Measurements from ENCODE around the gene LTBP1.
"Not testable (repeated sequence)": the region's sequence is repeated elsewhere in the genome, so short reads cannot be mapped to it uniquely, and the experiment has no call there.

The LTBP1 gene

DNA sequence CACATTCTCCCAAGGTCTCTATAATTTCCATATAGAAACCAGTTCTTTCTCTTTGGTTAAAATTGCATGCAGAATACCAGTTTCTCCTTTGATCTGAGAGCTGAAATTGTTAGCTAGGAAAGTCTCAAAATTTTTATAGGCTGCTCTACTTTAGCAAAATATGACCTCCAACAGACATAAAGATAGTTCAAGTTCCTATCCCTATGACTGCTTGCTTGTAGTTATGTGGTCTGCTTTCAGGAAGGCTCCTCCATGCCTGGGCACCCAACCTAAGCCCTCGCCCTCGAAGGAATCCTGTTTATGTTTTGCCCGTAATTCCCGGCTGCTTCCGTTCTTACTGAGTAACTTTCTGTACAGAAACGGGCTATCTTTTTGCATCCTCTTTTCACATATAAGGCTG is 28.0 kb upstream of the LTBP1 start:
- H3K4me1 ChIP-seq (ENCODE audit: insufficient read depth, low read length), result no peaks in the 10 kb centered on the region
- no peak overlapping the region for H3K4me3 ChIP-seq (ENCODE audit: low read depth in 1 of 2, low read length in 2 of 2)
- no peaks in the 10 kb centered on the region for H3K27me3 ChIP-seq (ENCODE audit: control insufficient read depth in 1 of 2, insufficient read depth in 2 of 2, low read length in 2 of 2)
- H3K27ac ChIP-seq (ENCODE audit: low read depth, low read length), result no peak overlapping the region
- no peaks in the 10 kb centered on the region for H3K36me3 ChIP-seq (ENCODE audit: insufficient read depth, low read length)
- no peak overlapping the region for H3K9ac ChIP-seq (ENCODE audit: low read length)
- no peaks in the 10 kb centered on the region for H3K9me3 ChIP-seq (ENCODE audit: low read length)

GRCh38 chr2:32919901-32920300 is 26.9 kb upstream of the LTBP1 start:
- not testable (repeated sequence) for H3K9me3 ChIP-seq (ENCODE audit: low read length); H3K36me3 ChIP-seq (ENCODE audit: insufficient read depth, low read length); H3K4me1 ChIP-seq (ENCODE audit: insufficient read depth, low read length); H3K27me3 ChIP-seq (ENCODE audit: control insufficient read depth in 1 of 2, insufficient read depth in 2 of 2, low read length in 2 of 2); H3K9ac ChIP-seq (ENCODE audit: low read length); H3K27ac ChIP-seq (ENCODE audit: low read depth, low read length); H3K4me3 ChIP-seq (ENCODE audit: low read depth in 1 of 2, low read length in 2 of 2)

DNA sequence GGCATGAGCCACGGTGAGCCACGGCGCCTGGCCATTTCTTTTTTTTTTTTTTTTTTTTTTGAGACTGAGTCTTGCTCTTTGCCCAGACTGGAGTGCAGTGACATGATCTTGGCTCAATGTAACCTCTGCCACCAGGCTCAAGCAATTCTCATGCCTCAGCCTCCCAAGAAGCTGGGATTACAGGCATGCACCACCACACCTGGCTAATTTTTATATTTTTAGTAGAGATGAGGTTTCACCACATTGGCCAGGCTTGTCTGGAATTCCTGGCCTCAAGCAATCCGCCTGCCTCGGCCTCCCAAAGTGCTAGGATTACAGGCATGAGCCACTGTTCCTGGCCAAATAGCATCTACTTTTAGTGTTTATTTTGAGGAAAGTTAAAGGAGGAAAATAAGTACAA is 25.3 kb upstream of the LTBP1 start:
- not testable (repeated sequence) for H3K27me3 ChIP-seq (ENCODE audit: control insufficient read depth in 1 of 2, insufficient read depth in 2 of 2, low read length in 2 of 2); H3K27ac ChIP-seq (ENCODE audit: low read depth, low read length); H3K9me3 ChIP-seq (ENCODE audit: low read length); H3K36me3 ChIP-seq (ENCODE audit: insufficient read depth, low read length); H3K4me1 ChIP-seq (ENCODE audit: insufficient read depth, low read length); H3K4me3 ChIP-seq (ENCODE audit: low read depth in 1 of 2, low read length in 2 of 2); H3K9ac ChIP-seq (ENCODE audit: low read length)

- no peaks in the 10 kb centered on the region for H3K27me3 ChIP-seq (ENCODE audit: control insufficient read depth in 1 of 2, insufficient read depth in 2 of 2, low read length in 2 of 2)
- no peak overlapping the region for H3K4me3 ChIP-seq (ENCODE audit: low read depth in 1 of 2, low read length in 2 of 2)
- no peak overlapping the region for H3K9ac ChIP-seq (ENCODE audit: low read length)
- no peaks in the 10 kb centered on the region for H3K4me1 ChIP-seq (ENCODE audit: insufficient read depth, low read length)
- H3K9me3 ChIP-seq (ENCODE audit: low read length), result no peaks in the 10 kb centered on the region
- no peak overlapping the region for H3K27ac ChIP-seq (ENCODE audit: low read depth, low read length)
- H3K36me3 ChIP-seq (ENCODE audit: insufficient read depth, low read length), result no peaks in the 10 kb centered on the region
Measured at GRCh38 chr2:32922501-32922900, 24.3 kb upstream of the LTBP1 start.

- Histone ChIP-seq H3K27me3 (ENCODE audit: control insufficient read depth in 1 of 2, insufficient read depth in 2 of 2, low read length in 2 of 2) (no peaks in the 10 kb centered on the region), H3K9ac (ENCODE audit: low read length) (no peak overlapping the region), H3K4me1 (ENCODE audit: insufficient read depth, low read length) (no peaks in the 10 kb centered on the region), H3K9me3 (ENCODE audit: low read length) (no peaks in the 10 kb centered on the region), H3K27ac (ENCODE audit: low read depth, low read length) (no peak overlapping the region), H3K4me3 (ENCODE audit: low read depth in 1 of 2, low read length in 2 of 2) (no peak overlapping the region), H3K36me3 (ENCODE audit: insufficient read depth, low read length) (no peaks in the 10 kb centered on the region)
Measured at GRCh38 chr2:32923109-32923508, 23.6 kb upstream of the LTBP1 start.

GRCh38 chr2:32925283-32925815 is 21.4 kb upstream of the LTBP1 start:
- Histone ChIP-seq H3K27ac (ENCODE audit: low read depth, low read length) (no peak overlapping the region), H3K9me3 (ENCODE audit: low read length) (no peaks in the 10 kb centered on the region), H3K4me1 (ENCODE audit: insufficient read depth, low read length) (no peaks in the 10 kb centered on the region), H3K9ac (ENCODE audit: low read length) (no peak overlapping the region), H3K36me3 (ENCODE audit: insufficient read depth, low read length) (no peaks in the 10 kb centered on the region), H3K4me3 (ENCODE audit: low read depth in 1 of 2, low read length in 2 of 2) (no peak overlapping the region), H3K27me3 (ENCODE audit: control insufficient read depth in 1 of 2, insufficient read depth in 2 of 2, low read length in 2 of 2) (no peaks in the 10 kb centered on the region)

DNA sequence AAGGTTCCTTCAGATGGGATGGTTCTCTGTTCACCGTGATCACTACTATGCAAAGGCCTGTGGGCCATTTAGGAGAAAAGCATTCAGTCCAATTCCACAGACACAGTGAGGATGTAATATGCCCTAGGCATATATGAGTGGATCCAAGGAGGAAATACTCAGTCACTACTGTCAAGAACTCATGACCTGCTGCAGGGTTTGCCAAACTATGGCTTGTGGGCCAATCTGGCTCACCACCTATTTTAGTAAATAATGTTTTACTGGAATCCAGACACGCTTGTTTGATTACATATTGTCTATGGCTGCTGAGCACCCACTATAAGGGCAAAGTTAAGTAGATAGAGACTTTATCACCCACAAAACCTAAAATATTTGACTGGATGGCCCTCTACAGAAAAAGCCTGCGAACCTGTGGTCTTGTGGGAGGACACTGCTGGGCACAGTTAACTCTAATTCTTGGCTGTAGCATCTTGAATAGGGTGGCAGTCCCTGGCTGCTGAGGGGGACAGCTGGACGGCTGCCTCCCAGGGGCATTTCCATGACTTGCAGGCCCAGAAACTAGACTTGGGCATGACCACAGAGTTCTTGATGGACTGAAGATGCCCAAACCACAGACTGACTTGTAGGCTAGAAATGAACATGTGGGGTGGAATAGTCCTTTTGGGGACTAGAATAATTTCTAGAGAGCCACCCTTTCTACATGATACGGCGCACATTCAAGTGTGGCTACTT is 20.6 kb upstream of the LTBP1 start:
- Histone ChIP-seq H3K9me3 (ENCODE audit: low read length) (no peaks in the 10 kb centered on the region), H3K36me3 (ENCODE audit: insufficient read depth, low read length) (no peaks in the 10 kb centered on the region), H3K4me1 (ENCODE audit: insufficient read depth, low read length) (no peaks in the 10 kb centered on the region), H3K9ac (ENCODE audit: low read length) (no peak overlapping the region), H3K27ac (ENCODE audit: low read depth, low read length) (no peak overlapping the region), H3K27me3 (ENCODE audit: control insufficient read depth in 1 of 2, insufficient read depth in 2 of 2, low read length in 2 of 2) (no peaks in the 10 kb centered on the region), H3K4me3 (ENCODE audit: low read depth in 1 of 2, low read length in 2 of 2) (no peak overlapping the region)

DNA sequence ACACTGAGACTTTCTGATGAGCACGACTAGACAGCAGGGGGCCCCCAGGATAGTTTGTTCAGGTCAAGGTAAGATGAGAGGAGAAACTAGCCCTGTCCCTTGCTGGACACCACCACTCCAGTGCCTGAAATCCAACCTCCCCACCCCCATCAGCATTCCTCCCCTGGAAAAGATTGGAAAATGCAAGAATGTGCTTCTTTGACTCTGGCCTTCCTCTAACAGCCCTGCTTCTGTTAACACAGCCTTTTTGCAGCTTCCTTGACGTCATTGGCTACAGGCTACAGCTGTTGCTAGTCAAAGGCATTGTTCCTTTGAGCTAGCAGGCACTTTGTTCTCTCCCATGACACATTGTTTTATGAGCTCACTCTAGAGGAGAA is 20.1 kb upstream of the LTBP1 start:
- Histone ChIP-seq H3K27ac (ENCODE audit: low read depth, low read length) (no peak overlapping the region), H3K9ac (ENCODE audit: low read length) (no peak overlapping the region), H3K4me1 (ENCODE audit: insufficient read depth, low read length) (no peaks in the 10 kb centered on the region), H3K27me3 (ENCODE audit: control insufficient read depth in 1 of 2, insufficient read depth in 2 of 2, low read length in 2 of 2) (no peaks in the 10 kb centered on the region), H3K36me3 (ENCODE audit: insufficient read depth, low read length) (no peaks in the 10 kb centered on the region), H3K9me3 (ENCODE audit: low read length) (no peaks in the 10 kb centered on the region), H3K4me3 (ENCODE audit: low read depth in 1 of 2, low read length in 2 of 2) (no peak overlapping the region)

DNA sequence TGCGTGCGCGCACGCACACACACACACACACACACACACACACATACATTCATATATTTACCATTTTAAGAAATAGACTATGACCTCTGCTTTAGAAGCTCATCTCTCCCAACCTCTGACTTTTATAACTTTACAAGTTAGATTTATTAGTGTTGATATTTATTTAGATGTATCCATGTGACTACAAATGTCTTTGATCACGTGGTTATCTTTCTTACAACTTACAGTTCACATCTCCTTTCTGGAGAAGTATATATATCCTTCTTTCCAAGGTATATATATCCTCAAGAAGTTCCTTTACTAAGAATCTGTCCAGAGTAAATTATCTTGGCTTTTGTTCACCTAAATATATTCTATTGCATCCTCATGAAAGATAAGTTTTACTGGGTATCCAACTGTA is 16.3 kb upstream of the LTBP1 start:
- no peak overlapping the region for H3K9ac ChIP-seq (ENCODE audit: low read length)
- H3K27me3 ChIP-seq (ENCODE audit: control insufficient read depth in 1 of 2, insufficient read depth in 2 of 2, low read length in 2 of 2), result no peaks in the 10 kb centered on the region
- no peaks in the 10 kb centered on the region for H3K9me3 ChIP-seq (ENCODE audit: low read length)
- no peaks in the 10 kb centered on the region for H3K4me1 ChIP-seq (ENCODE audit: insufficient read depth, low read length)
- no peak overlapping the region for H3K4me3 ChIP-seq (ENCODE audit: low read depth in 1 of 2, low read length in 2 of 2)
- no peak overlapping the region for H3K27ac ChIP-seq (ENCODE audit: low read depth, low read length)
- no peaks in the 10 kb centered on the region for H3K36me3 ChIP-seq (ENCODE audit: insufficient read depth, low read length)

DNA sequence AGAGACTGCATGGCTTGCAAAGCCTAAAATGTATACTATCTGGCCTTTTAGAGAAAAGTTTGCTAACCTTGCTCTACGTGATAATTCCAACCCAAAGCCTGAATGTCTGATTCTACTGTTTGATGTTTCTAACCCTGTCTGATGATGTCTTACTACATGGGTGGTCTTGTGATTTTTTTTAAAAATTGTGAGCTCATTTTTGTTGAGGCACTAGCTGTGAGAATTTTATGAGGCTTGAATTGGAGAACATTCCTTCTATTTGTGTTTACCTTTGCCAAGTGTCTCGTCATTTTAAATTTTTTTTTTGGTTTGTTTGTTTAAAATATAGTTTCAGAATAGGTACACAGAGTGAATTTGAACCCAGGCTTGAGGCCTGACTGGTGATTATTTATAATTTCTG is 15.2 kb upstream of the LTBP1 start:
- H3K27ac ChIP-seq (ENCODE audit: low read depth, low read length), result no peak overlapping the region
- no peaks in the 10 kb centered on the region for H3K9me3 ChIP-seq (ENCODE audit: low read length)
- no peak overlapping the region for H3K4me3 ChIP-seq (ENCODE audit: low read depth in 1 of 2, low read length in 2 of 2)
- no peak overlapping the region for H3K9ac ChIP-seq (ENCODE audit: low read length)
- no peaks in the 10 kb centered on the region for H3K36me3 ChIP-seq (ENCODE audit: insufficient read depth, low read length)
- no peaks in the 10 kb centered on the region for H3K27me3 ChIP-seq (ENCODE audit: control insufficient read depth in 1 of 2, insufficient read depth in 2 of 2, low read length in 2 of 2)
- H3K4me1 ChIP-seq (ENCODE audit: insufficient read depth, low read length), result no peaks in the 10 kb centered on the region

GRCh38 chr2:32931945-32932709 is 14.6 kb upstream of the LTBP1 start:
- no peak overlapping the region for H3K4me3 ChIP-seq (ENCODE audit: low read depth in 1 of 2, low read length in 2 of 2)

More at GRCh38 chr2:32931945-32932709, 14.6 kb upstream of the LTBP1 start:
- Histone ChIP-seq H3K4me1 (ENCODE audit: insufficient read depth, low read length) (no peaks in the 10 kb centered on the region), H3K9ac (ENCODE audit: low read length) (no peak overlapping the region), H3K9me3 (ENCODE audit: low read length) (no peaks in the 10 kb centered on the region), H3K36me3 (ENCODE audit: insufficient read depth, low read length) (no peaks in the 10 kb centered on the region), H3K27me3 (ENCODE audit: control insufficient read depth in 1 of 2, insufficient read depth in 2 of 2, low read length in 2 of 2) (no peaks in the 10 kb centered on the region), H3K27ac (ENCODE audit: low read depth, low read length) (no peak overlapping the region)

All from muscle layer of colon (tissue), 2 donors.